Hematopoietic multipotent progenitor cell treated with erythropoietin and hydrocortisone succinate and interleukin-3 and kit ligand, for 6 days (in vitro differentiated cells): ENCODE data around the gene KMT2B.
"Not testable (repeated sequence)": the region's sequence is repeated elsewhere in the genome, so short reads cannot be mapped to it uniquely, and the experiment has no call there.

Experiments used
- DNase-seq: peaks from one replicate; pipeline ENCODE4 v3.0.0-alpha.2; 2015

Gene KMT2B

DNA sequence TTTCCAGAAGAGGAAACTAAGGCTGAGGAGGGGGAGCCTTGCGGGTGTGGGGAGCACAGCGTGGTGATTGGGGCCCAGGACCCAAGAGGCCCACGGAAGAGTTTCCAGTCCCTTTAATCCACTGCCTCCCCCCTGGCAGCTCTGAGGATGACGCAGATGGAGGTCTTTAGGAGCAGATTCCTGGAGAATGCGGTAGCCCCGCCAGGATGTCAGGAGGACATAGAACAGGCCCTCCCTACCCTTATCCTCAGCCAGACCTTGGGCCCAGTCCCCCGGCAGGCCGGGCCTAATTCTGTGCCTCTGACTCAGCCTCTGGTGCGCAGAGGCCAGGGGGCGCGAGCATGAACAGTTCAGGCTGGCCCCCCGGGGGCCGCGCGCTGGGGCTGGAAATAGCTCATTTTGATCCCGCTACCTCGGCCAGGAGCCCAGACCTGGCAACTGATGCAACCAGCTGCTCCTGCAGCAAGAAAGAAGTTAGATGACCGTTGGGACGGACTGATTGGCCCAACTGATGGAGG is 39.5 kb downstream of the KMT2B start:
- peak; percentile 67 for DNase-seq

DNA sequence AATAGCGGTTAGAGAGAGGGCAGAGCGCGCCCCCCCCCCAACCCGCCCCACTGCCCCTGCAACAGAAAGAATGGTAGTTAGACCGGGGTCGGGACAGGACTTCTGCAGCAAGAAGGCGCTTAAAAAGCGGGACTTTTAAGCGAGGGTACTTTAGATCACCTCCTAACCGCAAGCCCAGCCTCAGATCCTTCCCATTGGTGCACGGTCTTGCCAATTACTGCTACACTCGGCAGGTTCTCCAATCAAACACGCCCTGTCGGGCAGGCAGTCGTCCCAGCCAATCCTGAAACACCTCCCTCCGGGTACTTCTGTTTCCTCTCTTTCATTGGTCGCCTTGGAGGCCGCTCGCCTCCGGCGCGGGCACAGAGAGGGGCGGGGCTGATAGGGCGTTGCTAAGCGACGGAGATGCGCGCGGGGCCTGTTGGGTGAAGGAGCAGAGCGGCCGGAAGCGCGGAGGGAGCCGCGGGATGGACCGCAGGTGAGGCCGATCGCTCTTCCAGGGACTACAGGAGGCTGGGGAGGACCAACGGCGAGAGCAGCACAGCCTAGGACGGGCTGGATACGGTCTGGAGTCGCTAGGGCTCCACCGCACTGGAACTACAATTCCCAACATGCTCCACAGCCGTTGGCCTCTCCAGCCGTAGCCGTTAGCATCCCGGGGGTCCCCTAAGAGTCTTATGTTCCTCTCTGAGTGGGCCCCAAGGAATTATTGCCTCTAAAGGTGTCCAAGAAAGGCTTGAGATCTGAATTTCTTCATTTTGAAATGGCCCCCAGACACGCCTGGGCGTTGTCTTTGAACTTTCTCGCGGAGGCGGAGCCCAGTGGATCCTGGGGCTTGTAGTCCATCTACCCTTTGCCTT is 40.2 kb downstream of the KMT2B start, which contains the start of gene PROSER3:
PROSER3 (plus strand) TSS at position 428 of the 860 bp plus-strand sequence; CDS start at position 468, 40 bp downstream.
- DNase-seq: peak; percentile 99

DNA sequence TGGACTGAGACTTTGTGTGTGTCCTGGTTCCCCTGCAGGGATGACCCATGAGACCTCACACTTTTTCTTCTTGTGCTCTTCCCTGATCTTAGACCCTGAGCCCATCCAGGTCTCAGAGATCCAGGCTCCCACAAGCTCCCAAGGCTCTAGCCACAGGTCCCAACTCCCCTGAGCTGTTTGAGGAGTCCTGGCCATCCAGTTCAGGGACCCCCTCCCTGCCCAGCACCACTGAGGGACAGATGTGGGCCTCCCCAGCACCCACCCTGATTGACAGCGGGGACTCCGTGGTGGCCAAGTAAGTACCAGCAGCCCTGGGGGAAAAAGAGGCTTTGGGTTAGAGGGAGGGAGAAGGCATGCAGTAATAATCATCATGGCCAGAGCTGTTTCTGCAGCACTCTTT is 41.9 kb downstream of the KMT2B start:
- DNase-seq: no peak

DNA sequence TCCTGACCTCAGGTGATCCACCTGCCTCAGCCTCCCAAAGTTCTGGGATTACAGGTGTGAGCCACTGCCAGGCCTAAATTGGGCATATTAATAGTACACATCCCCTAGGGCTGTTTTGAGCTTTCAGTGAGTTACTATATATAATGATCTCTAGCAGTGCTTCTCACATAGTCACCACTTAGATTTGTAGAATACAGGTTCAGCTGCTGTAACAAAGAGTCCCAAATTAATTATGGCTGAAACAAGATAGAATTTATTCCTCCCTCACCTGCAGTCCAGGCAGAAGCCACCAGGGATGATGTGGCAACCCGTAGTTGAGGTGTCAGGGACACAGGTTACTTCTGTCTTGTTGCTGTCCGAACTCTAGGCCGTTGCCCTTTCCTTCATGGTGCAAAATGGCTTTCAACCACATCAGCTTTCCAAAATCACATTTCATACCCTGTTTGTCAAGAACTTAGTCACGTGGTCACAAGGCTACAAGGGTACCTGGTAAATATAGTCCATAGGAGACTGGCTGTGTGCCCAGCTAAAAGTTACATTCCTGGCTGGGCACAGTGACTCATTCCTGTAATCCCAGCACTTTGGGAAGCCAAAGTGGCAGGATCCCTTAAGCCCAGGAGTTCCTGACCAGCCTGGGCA is 43.0 kb downstream of the KMT2B start:
- DNase-seq: no peak

DNA sequence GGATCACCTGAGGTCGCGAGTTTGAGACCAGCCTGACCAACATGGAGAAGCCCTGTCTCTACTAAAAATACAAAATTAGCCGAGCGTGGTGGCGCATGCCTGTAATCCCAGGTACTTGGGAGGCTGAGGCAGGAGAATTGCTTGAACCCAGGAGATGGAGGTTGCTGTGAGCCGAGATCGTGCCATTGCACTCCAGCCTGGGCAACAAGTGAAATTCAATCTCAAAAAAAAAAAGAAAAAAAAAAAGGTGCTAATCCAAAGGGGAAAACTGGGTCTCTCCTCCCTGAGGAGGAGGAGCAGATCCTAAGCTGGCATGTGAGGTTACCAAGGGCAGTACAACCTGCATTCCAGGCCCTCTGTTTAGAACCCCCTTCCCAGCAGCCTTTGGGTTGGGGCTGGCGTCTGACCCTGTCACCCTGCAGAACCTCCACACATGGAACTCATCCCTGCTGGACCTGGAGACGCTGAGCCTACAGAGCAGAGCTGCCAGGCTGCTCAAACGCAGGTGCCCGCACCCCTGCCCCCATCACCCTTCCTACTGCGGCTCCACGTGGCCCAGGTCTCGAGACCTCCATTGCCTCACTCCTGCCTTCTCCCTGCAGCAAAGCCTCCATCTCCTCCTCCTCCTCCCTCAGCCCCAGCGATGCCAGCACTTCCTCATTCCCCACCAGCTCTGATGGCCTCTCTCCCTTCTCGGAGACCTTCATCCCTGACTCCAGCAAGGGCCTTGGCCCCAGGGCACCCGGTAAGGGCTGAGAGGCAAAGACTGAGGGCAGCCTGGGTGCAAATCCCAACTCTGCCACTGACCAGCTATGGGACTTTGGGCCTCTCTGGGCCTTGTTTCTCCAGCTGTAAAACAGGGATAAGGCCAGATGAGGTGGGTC is 46.9 kb downstream of the KMT2B start:
- DNase-seq: no peak

DNA sequence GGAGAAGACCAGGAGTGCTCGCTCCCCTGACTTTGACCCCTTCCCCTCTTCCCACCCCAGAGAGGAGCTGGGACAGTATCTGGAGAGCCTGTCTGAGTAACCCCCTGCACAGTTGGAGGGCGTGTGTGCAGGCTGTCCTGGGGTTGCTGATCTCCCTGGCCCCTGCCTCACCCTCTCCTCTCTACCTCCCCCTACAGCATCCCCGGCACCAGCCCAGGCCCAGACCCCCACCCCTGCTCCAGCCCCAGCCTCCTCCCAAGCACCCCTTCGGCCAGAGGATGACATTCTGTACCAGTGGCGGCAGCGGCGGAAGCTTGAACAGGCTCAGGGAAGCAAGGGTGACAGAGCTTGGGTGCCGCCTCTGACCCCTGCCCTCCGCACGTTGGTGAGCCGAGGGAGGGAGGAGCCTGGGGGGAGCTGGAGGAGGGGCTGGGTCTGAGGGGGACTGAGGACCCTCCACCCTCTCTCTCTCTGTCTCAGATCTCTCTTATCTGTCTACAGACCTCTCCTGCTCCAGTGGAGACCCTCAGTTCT is 48.8 kb downstream of the KMT2B start:
- no peak for DNase-seq

DNA sequence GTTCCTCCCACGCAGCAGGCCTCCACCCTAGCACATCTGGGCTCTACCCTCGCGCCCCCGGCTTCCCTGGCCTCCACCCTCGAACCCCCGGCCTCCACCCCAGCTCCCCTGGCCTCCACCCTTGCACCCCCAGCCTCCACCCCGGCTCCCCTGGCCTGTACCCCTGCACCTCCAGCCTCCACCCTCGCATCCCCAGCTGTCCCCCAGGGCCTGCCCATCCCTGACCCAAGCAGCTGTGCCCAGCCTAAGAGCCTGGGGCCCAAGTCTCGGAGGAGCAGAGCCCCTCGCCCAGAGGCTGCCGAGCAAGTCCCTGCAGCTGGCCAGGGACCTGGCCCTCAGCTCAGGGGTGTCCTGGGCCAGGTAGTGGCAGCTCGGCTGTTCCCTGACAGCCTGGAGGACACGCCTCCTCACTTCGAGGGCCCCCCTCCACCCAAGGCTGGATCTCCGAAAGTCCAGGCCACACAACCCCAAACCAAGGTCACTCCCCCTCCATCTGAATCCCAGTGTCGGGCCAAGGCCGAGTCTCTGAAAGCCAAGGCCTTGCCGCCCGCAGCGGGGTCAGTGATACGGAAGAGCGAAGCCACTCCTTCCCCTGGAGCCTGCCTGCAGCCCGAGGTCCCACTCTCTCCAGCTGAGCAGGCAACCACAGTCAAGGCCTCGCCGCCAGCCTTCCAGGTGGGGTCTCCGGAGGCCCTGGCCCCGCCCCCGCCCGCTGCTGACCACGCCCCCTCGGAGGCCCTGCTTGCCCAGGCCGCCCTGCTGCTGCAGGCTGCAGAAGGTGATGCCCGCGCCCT is 49.7 kb downstream of the KMT2B start:
- no peak for DNase-seq

DNA sequence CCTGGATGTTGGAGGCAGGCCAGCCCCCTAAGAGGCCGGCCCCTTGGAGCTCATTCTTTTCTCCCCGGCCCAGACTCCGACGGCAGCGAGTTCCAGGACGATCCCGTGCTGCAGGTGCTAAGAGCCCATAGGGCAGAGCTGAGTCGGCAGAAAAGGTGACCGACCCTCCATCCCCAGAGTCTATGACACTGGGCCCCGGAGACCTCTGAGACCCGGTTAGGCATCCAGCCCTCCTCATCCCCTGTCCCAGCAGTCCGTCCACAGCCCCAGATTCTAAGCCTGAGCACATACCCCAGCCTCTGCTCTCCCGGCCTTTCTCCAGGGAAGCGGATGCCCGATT is 50.2 kb downstream of the KMT2B start:
- no peak for DNase-seq

DNA sequence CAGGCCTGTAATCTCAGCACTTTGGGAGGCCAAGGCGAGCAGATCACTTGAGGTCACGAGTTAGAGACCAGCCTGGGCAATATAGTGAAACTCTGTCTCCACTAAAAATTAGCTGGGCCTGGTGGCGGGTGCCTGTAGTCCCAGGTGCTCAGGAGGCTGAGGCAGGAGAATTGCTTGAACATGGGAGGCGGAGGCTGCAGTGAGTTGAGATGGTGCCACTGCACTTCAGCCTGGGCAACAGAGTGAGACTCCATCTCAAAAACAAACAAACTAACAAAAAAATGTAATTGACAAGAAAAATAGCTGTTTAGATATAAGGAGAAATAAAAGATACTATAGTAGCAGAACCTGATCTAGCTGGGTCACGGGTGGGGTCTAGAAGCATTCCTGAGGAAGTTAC is 54.6 kb downstream of the KMT2B start:
- not testable (repeated sequence) for DNase-seq

DNA sequence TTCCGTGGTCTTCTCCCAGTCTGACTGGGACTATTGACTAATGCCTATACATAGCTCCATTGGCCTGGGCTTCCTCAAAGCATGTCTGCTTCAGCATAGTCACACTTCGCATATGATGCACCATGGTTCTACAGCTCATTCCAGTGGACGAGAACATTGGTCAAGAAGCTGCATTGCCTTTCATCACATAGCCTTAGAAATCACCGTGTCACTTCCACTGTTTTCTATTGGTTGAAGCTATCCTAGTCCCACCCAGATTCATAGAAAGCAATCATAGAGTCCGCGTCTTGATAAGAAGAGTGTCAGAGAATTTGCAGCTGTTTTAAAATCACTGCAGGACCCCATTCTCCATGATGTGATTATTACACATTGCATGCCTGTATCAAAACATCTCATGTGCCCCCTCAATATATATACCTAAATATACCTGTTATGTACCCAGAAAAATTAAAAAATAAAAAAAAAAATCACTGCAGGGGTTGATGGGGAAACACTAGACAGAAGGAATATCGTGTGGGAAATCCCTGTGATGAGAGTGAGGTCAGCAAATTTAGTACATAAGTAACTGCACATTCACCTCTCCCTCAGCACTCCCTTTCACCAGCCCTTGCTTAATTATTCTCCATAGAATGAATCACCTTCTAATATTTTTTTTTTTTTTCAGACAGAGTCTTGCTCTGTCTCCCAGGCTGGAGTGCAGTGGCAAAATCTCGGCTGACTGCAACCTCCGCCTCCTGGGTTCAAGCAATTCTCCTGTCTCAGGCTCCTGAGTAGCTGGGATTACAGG is 55.4 kb downstream of the KMT2B start:
- DNase-seq: no peak

DNA sequence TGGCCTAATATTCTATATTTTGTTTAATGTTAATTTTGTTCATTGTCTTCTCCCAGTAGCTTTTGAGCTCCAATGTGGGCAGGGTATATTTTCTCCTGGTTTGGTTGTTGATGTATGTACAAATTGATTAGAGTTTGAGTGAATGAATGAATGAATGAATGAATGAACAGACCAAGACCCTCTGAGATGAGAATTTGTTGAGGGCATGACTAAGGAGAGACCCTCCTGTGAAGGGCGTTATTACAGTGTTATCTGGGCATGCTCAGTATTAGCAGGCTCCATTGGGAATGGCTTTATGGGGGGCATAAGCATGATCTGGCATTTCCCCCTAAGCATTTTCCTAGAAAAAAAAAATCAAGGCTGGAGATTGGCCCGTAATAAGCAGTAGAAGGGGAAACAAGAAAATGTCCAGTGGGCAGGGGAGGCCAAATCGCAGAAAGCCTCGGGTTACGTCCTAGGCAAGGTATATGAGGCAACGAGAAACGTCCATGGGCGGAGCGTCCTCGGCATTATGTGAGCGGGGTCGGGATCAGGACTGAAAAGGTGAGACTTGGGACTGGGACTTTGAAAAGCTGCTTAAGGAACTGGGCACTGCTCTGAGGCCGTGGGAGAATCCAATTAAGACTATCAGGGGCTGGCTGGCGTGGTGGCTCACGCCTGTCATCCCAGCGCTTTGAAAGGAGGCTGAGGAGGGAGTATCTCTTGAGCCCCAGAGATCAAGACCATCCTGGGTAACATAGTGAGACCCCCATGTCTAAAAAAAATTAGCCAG is 56.7 kb downstream of the KMT2B start:
- no peak for DNase-seq

DNA sequence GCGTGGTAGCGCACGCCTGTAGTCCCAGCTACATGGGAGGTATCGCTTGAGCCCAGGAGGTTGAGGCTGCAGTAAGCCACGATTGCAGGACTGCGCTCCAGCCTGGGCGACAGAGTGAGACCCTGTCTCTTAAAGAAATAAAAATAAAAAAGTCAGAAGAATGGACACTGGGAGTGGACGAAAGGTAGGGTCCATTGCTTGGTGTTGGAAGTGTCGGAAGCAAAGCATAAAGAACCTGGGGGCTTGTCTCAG is 57.2 kb downstream of the KMT2B start:
- no peak for DNase-seq

DNA sequence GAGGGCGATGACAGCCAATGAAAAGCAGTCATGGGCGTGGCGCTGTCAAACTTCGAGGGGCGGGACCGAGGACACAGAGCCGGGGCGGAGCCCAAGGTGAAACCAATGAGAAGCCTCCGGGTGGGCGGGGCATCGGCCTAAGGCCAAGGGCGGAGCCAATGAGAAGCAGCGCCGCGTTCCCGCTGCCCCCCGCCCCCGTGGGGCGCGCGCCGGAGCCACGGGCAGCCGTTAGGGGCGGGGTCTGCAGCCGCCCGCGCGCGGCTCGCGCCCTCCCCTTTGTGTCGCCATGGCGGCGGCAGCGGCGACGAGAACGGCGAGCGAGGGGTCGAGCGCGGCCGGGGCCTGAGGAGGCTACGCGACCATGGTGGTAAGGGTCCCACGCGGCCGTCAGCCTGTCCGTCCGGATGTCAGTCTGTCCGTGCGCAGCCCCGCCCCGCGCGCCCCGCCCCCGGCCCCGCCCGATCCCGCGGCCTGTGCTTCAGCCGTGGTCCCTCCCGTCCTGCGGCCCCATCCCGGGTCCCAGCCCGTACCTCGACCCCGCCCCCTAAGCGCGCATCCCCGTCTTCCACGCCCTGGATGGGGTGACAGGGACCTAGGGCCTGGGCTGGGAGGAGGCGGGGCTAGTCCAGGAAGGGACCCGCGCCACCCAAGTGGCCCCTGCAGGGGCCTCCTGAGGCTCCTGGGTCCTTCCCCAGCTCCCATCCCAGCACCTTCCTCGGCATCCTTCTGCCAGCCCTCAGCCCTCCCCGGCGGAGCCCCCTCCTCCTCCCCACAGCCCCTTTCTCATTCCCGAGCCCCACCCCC is 57.7 kb downstream of the KMT2B start, which contains the start of gene ARHGAP33:
ARHGAP33 (plus strand) TSS at position 267 of the 804 bp plus-strand sequence; CDS start at position 362, 95 bp downstream.
- peak; percentile 100 for DNase-seq

DNA sequence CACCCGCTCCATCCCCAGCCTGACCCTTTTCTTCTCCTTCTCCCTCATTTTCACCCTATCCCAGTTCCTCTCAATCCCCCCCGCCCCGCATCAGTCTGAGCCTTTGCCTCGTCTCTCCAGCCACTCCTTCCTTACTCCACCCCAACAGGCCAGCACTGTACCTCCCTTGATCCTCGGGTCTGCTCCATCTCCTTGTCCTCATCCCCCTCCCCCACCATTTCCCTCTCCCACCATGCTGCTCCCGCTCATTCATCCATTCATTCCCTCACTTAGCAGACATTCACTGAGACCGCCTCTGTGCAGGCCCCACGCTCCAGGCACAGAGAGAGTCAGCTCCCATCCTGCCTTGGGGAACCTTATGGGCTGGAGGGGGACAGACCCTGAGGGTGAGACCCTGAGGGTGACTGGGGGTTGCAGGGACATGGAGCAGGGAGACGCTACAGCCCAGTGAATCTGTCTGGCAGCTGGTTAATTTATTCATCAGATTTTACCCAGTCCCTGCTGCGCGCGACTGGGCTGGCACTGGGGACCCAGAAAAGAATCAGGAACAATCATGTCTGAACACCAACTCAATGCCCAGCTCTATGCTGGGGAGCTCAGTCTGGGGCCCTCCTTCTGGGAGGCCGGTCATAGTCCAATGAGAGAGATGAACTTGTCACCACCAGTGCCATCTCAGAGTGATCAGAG is 58.4 kb downstream of the KMT2B start:
- no peak for DNase-seq

DNA sequence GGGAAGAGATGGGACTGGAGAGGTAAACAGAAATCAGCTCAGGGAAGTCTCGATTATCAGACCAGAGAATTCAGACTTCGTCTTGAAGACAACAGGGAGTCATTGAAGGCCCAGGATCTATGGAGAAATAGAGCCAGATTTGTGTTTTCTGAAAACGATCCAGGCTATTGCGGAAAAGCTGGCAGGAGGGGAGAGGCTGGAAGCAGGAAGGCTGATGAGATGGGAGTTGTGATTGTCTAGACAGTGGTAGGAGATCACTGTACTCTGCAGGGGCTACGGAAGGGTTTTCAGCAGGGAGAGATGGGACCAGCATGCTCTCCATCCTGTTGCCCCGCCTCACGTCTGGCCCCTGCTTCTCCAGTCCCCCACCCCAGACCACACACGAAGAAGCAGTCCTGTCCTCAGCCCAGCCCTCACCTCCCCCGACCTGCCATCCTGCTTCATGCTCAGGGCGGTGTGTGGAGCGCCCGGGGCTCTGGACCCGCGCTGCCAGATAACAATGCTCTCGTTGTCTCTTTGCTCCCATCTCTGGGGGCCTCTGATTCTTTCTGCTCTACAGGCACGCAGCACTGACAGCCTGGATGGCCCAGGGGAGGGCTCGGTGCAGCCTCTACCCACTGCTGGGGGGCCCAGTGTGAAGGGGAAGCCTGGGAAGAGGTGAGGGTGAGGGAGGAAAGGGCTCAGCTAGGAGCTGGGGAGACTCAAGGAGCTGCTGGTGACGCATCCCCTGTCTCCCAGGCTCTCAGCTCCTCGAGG is 59.5 kb downstream of the KMT2B start:
- no peak for DNase-seq

DNA sequence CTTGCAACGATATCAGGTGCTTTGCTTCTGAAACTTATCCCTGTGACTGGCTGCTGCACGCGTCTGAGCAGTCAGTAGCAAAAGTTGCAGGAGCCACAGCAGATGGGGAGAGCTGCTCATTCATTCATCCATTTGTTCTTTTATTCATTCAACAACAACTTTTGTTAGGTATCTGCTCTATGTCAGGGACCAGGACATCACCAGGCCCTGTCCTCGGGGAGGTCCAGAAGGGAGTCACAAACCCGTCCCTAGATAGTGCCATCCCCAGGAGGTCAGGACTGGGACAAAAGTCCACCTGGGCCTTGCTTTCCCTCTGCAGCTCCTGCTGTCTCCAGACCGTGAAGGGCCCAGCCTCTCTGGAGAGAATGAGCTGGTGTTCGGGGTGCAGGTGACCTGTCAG is 60.2 kb downstream of the KMT2B start:
- no peak for DNase-seq

DNA sequence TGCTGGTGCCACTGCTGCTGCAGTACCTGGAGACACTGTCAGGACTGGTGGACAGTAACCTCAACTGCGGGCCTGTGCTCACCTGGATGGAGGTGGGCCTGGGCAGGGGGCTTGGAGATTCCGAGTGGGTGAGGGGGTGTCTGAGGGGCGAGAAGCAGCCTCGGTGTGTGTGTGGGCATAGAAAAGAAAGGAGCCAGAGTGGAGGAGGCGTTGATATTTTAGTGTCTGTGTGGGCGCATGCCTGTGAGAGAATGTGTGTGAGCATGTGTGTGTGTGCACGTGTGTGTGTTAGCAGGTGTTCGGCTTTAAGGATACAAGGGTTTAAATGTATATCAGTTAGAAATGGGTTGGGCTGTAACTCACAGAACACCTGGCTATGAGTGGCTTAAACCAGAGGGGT is 61.2 kb downstream of the KMT2B start:
- no peak for DNase-seq

DNA sequence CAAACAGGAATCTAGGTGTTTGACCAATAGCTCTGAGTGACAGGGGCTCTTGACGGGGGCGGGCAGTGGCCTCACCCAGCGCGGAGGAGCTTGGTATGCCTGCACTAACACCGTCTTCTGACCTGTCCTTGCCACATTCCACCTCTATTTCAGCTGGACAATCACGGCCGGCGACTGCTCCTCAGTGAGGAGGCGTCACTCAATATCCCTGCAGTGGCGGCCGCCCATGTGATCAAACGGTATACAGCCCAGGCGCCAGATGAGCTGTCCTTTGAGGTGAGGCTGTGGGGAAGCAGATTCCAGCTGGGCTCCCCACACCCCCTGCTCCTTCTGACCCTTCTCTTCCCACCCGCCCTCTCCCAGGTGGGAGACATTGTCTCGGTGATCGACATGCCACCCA is 62.3 kb downstream of the KMT2B start:
- no peak for DNase-seq
